ENCODE results near the gene ATXN7L3. TPM values are rescaled to one million over a fixed set of nuclear protein-coding genes. Genes with fewer than 3 reads are reported as not detected.

Gene ATXN7L3
- total and polyA plus RNA-seq, 9 of the 15 experiments (the other 6 are each of a cell fraction or from before 2014, with no cell fraction given), result 0.62 to 66.1 (median 33.2) TPM

DNA sequence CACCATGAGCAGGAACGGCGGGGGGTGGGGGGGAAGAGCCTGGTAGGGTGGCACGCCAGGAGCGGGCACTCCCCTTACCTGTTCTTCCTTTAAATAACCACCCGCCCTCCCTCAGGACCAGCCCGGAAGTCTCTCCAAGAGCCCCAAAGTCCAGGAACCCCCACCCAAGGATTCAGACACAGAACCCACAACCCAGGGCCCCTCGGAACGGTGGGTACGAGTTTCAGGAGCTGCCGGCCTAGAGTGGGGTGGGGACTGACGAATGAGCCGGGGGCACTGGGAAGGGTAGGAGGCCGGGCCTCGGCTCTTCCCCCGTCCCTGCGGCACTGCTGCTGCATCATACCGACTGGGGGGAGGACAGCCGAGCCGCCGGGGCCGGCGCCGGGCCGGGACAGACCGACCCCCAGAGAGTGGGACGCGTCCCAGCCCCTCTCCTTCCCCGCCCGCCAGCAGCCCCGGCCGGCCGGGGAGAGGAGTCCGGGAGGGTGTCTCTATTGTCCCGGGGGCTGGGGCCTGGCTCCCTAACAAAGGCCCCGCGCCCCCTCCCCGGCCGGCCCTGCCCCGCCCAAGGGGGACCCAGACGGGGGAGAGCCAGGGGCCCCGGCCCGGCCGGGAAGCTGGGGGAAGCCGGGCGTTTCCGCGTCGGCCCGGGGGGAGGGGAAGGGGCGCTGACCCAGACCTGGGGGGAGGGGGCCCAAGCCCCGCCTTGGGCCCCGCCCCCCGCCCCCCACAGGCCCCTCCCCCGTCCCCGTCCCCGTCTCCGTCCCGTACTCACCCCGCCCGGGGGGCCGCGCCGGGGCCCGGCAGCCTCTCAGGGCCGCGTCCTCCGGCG, 747 bp downstream of the ATXN7L3 start (continued):
- TF ChIP-seq, protein P1, sequence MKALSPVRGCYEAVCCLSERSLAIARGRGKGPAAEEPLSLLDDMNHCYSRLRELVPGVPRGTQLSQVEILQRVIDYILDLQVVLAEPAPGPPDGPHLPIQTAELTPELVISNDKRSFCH (CRISPR knock-in tag; IDR thresholded peaks at IDR 0.05), result no peak
- TF ChIP-seq, protein P1 (tag; IDR thresholded peaks at IDR 0.05), result no peak
- TF ChIP-seq ZNF431 (CRISPR knock-in tag; IDR thresholded peaks at IDR 0.05) (no peak), NFIX (CRISPR knock-in tag; IDR thresholded peaks at IDR 0.05; ENCODE audit: low read depth) (no peak), TCFL5 (CRISPR knock-in tag; conservative IDR thresholded peaks at IDR 0.05) (no peak), COPS2 (conservative IDR thresholded peaks at IDR 0.05) (no peak), ZKSCAN8 (CRISPR knock-in tag; IDR thresholded peaks at IDR 0.05) (no peak), RFX1 (IDR thresholded peaks at IDR 0.05) (no peak), RFX7 (CRISPR knock-in tag; IDR thresholded peaks at IDR 0.05) (no peak), ZC3H8 (IDR thresholded peaks at IDR 0.05) (no peak), DACH1 (IDR thresholded peaks at IDR 0.05; ENCODE audit: partially characterized antibody) (no peak), KAT7 (CRISPR knock-in tag; IDR thresholded peaks at IDR 0.05; ENCODE audit: borderline replicate concordance) (no peak), CHAMP1 (IDR thresholded peaks at IDR 0.05) (no peak), ZFP30 (CRISPR knock-in tag; IDR thresholded peaks at IDR 0.05; ENCODE audit: borderline replicate concordance) (no peak), CBFB (CRISPR knock-in tag; IDR thresholded peaks at IDR 0.05) (no peak), SAP30 (IDR thresholded peaks at IDR 0.05; ENCODE audit: borderline replicate concordance, insufficient read depth, low read depth, low read length, poor library complexity, severe bottlenecking) (no peak), POLR2A (conservative IDR thresholded peaks at IDR 0.05) (0 out of 2 replicates have a peak, but pooled peaks have one; percentile 17), PURB (CRISPR knock-in tag; IDR thresholded peaks at IDR 0.05; ENCODE audit: low read depth) (no peak), SNRNP70 (optimal IDR thresholded peaks at IDR 0.05; ENCODE audit: low read depth, low read length) (no peak)
- TF ChIP-seq, protein P2, sequence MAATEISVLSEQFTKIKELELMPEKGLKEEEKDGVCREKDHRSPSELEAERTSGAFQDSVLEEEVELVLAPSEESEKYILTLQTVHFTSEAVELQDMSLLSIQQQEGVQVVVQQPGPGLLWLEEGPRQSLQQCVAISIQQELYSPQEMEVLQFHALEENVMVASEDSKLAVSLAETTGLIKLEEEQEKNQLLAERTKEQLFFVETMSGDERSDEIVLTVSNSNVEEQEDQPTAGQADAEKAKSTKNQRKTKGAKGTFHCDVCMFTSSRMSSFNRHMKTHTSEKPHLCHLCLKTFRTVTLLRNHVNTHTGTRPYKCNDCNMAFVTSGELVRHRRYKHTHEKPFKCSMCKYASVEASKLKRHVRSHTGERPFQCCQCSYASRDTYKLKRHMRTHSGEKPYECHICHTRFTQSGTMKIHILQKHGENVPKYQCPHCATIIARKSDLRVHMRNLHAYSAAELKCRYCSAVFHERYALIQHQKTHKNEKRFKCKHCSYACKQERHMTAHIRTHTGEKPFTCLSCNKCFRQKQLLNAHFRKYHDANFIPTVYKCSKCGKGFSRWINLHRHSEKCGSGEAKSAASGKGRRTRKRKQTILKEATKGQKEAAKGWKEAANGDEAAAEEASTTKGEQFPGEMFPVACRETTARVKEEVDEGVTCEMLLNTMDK (IDR thresholded peaks at IDR 0.05; ENCODE audit: borderline replicate concordance, insufficient read depth, low read depth, low read length, poor library complexity, severe bottlenecking), result no peak
- TF ChIP-seq, protein P3, sequence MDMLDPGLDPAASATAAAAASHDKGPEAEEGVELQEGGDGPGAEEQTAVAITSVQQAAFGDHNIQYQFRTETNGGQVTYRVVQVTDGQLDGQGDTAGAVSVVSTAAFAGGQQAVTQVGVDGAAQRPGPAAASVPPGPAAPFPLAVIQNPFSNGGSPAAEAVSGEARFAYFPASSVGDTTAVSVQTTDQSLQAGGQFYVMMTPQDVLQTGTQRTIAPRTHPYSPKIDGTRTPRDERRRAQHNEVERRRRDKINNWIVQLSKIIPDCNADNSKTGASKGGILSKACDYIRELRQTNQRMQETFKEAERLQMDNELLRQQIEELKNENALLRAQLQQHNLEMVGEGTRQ (CRISPR knock-in tag; IDR thresholded peaks at IDR 0.05), result no peak
- TF ChIP-seq, protein P4, sequence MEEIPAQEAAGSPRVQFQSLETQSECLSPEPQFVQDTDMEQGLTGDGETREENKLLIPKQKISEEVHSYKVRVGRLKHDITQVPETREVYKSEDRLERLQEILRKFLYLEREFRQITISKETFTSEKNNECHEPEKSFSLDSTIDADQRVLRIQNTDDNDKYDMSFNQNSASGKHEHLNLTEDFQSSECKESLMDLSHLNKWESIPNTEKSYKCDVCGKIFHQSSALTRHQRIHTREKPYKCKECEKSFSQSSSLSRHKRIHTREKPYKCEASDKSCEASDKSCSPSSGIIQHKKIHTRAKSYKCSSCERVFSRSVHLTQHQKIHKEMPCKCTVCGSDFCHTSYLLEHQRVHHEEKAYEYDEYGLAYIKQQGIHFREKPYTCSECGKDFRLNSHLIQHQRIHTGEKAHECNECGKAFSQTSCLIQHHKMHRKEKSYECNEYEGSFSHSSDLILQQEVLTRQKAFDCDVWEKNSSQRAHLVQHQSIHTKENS (CRISPR knock-in tag; IDR thresholded peaks at IDR 0.05), result no peak

All from K562 (cell line).